Measurements from ENCODE around the gene XPNPEP3.
A peak's percentile ranks its signal among the peaks of the same experiment; 100 is the strongest.

Gene XPNPEP3

DNA sequence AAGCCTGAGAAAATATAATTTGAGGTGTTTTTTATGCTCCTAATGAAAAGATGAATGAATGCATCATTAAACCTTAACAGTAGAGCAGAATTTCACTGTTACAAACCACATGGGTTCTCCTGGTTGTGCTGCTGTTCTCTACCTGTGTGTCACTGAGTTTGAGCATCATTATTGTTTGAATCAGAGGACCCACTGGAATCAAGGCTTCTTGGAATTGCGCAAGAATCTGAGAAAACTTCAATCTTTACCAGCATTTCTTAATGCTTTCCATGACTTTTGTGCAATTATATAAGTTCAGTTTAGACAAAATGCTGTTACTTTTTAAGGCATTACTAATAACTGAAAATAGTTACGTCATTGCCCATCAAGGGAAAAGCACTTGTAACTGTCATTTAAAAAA lies 75.4 kb downstream of the XPNPEP3 start:
- Mint-ChIP-seq H3K27me3 (ENCODE audit: low read depth) (no peaks in the 10 kb centered on the region), H3K4me3 (no peak overlapping the region), H3K4me1 (ENCODE audit: low read depth) (no peaks in the 10 kb centered on the region), H3K36me3 (ENCODE audit: low read depth) (peaks cover 2% of the 10 kb centered on the region), H3K27ac (no peak overlapping the region), H3K9me3 (no peaks in the 10 kb centered on the region)
- no peak for DNase-seq (ENCODE audit: low spot score)

DNA sequence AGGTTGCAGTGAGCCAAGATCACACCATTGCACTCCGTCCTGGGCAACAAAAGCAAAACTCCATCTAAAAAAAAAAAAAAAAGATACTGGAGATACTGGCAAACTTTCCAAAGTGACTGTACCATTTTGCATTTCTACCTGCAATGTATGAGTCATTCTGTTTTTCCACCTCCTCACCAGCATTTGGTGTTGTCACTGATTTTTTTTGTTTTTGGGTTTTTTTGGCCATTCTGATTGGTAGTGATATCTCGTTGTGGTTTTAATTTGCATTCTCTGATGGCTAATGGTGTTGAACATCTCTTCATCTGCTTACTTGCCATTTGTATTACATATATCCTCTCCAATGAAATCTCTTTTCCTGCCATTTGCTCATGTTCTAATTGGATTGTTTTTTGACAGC lies 82.3 kb downstream of the XPNPEP3 start:
- no peak overlapping the region for H3K27ac Mint-ChIP-seq
- H3K4me1 Mint-ChIP-seq (ENCODE audit: low read depth), result peaks cover 5% of the 10 kb centered on the region
- DNase-seq (ENCODE audit: low spot score), result no peak
- H3K36me3 Mint-ChIP-seq (ENCODE audit: low read depth), result no peaks in the 10 kb centered on the region
- H3K4me3 Mint-ChIP-seq, result no peak overlapping the region
- H3K27me3 Mint-ChIP-seq (ENCODE audit: low read depth), result no peaks in the 10 kb centered on the region
- H3K9me3 Mint-ChIP-seq, result no peaks in the 10 kb centered on the region

DNA sequence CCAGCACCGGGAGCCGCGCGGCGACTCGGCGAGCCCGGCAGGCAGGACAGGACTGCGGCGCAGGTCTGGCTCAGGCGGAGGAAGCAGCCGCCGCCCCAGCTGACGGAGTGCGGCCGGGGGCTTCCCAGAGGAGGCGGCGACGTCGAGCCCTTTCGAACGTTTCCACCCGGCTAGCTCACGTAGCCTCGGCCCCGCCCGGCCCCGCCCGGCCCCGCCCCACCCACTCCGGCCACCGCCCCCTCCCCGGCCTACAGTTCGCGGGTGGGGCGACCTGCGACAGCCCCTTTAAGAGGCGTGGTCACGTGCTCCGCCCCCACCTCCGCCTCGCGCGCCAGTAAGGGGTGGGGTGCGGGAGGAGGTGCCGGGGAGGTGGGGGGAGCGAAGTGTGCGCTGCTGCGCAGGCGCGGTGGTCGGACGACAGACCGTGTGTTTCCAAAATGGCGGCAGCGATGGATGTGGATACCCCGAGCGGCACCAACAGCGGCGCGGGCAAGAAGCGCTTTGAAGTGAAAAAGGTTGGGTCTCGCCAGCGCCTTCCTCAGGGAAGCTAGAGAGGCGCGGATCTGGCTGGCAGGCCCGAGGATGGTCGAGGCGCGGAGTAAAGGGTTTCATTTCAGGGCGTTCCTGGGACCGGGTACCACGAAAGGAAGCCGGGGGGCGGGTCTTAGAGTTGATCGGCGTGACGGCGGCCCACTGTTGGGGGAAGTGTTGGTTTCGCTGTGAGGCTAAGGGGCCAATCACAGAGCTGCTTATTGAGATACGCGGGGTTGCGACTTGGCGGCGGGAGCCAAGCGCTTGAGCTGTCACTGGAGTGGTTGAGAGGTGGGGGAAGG lies 94.2 kb downstream of the XPNPEP3 start, which contains the start of gene RBX1:
Gene RBX1, plus strand, starts transcription at position 417 of the 833 bp plus-strand sequence. Its CDS starts 21 bp downstream, at position 438.
- Mint-ChIP-seq H3K36me3 (ENCODE audit: low read depth) (peaks cover 33% of the 10 kb centered on the region), H3K9me3 (no peaks in the 10 kb centered on the region), H3K4me3 (peak within 1 kb of the TSS; percentile 95), H3K27me3 (ENCODE audit: low read depth) (no peaks in the 10 kb centered on the region), H3K27ac (peak within 1 kb of the TSS; percentile 100), H3K4me1 (ENCODE audit: low read depth) (peaks cover 37% of the 10 kb centered on the region)
- DNase-seq (ENCODE audit: low spot score), result peak; percentile 97

DNA sequence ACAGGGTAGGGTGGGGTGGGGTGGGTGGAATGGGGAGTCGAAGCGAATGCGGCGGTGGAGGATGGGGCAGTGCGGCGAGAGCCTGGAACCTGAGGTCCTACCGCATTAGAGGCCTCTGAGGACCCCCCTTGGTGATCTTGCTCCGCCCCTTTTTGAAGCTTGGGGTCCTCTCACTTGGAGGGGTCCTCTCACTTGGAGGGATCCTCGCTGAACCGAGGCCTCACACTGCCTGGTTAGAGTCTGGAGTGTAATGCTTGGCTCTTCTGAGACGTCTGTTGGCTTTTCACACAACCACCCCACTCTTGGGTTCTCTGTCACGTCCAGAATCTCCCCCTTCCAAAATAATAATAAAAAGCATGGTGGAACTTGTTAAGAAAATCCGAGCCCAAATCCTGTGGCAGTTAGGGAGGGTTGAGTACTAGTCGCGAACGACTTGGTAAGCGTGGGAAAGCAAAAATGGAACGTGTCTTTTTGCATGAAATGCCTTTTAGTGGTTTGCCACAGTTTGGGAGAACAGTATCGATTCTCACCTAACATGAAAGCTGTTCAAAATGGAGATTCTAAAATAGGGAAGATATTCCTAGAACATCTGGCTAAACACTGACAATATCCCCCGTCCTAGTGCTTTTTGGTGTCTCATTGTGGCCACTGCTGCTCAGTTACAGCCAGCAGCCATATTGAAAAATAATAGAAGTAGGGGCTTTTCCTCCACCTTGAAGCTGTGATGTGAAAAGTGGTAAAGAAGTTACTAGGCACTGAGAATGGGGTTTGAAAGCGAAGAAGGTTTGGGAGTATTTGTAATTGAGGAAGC lies 95.1 kb downstream of the XPNPEP3 start:
- Mint-ChIP-seq H3K27ac (peak overlapping the region; percentile 100), H3K27me3 (ENCODE audit: low read depth) (no peaks in the 10 kb centered on the region), H3K36me3 (ENCODE audit: low read depth) (peaks cover 33% of the 10 kb centered on the region), H3K9me3 (no peaks in the 10 kb centered on the region), H3K4me1 (ENCODE audit: low read depth) (peaks cover 33% of the 10 kb centered on the region), H3K4me3 (peak overlapping the region; percentile 95)
- no peak for DNase-seq (ENCODE audit: low spot score)

DNA sequence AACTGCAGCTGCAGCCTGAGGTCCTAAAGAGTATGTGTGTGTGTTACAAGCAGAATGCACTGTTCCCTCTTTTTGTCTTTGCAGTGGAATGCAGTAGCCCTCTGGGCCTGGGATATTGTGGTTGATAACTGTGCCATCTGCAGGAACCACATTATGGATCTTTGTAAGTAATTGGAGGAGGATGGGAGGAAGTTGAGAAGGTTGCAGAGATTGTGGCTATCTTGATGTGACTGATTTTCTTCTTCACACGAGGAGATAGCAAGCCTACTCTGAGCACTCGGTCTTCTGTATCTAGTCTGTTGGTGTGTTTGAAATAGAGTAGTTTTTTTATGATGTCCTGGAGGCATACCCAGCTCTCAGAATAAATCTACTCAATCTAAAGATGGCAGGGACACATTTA lies 96.5 kb downstream of the XPNPEP3 start:
- no peak for DNase-seq (ENCODE audit: low spot score)
- peak overlapping the region; percentile 95 for H3K4me3 Mint-ChIP-seq
- no peaks in the 10 kb centered on the region for H3K9me3 Mint-ChIP-seq
- H3K27me3 Mint-ChIP-seq (ENCODE audit: low read depth), result no peaks in the 10 kb centered on the region
- peaks cover 39% of the 10 kb centered on the region for H3K36me3 Mint-ChIP-seq (ENCODE audit: low read depth)
- peaks cover 33% of the 10 kb centered on the region for H3K4me1 Mint-ChIP-seq (ENCODE audit: low read depth)
- H3K27ac Mint-ChIP-seq, result peak overlapping the region; percentile 34

DNA sequence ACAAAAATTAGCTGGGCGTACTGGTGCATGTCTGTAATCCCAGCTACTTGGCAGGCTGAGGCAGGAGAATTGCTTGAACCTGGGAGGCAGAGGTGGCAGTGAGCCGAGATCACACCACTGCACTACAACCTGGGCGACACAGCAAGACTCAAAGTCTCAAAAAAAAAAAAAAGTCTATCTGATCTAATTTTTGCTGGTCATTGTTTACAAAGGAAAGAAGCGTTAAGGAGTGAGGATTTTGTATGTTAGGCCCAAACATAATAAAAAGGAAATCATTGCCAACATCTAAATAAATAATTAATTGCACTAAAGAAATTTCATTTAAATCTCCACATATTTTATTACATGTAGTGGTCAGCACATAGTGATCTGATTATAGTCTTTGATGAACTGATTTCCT lies 97.2 kb downstream of the XPNPEP3 start:
- H3K27ac Mint-ChIP-seq, result peak overlapping the region; percentile 45
- H3K4me1 Mint-ChIP-seq (ENCODE audit: low read depth), result peaks cover 33% of the 10 kb centered on the region
- H3K4me3 Mint-ChIP-seq, result peak overlapping the region; percentile 21
- no peaks in the 10 kb centered on the region for H3K27me3 Mint-ChIP-seq (ENCODE audit: low read depth)
- H3K36me3 Mint-ChIP-seq (ENCODE audit: low read depth), result peaks cover 43% of the 10 kb centered on the region
- no peaks in the 10 kb centered on the region for H3K9me3 Mint-ChIP-seq
- DNase-seq (ENCODE audit: low spot score), result no peak

DNA sequence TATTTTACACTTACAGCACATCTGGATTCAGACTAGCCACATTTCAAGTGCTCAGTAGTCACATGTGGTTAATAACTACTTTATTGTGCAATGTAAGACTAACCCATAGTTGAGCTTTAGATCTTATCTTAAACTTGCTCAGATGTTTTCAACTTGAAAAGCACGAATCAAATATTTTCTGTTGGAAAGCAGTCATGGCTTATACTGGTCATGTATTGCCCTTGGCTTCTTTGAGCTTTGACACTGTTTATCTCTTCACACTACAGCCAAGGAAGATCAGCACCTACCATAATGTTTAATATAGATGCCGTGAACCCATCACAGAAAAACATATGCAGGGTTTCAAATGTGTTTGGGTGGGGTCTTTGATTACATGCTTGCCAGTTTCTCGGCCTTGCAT lies 98.6 kb downstream of the XPNPEP3 start:
- no peaks in the 10 kb centered on the region for H3K27me3 Mint-ChIP-seq (ENCODE audit: low read depth)
- no peak for DNase-seq (ENCODE audit: low spot score)
- no peaks in the 10 kb centered on the region for H3K9me3 Mint-ChIP-seq
- peaks cover 38% of the 10 kb centered on the region for H3K4me1 Mint-ChIP-seq (ENCODE audit: low read depth)
- H3K27ac Mint-ChIP-seq, result no peak overlapping the region
- peaks cover 51% of the 10 kb centered on the region for H3K36me3 Mint-ChIP-seq (ENCODE audit: low read depth)
- peak overlapping the region; percentile 44 for H3K4me3 Mint-ChIP-seq

DNA sequence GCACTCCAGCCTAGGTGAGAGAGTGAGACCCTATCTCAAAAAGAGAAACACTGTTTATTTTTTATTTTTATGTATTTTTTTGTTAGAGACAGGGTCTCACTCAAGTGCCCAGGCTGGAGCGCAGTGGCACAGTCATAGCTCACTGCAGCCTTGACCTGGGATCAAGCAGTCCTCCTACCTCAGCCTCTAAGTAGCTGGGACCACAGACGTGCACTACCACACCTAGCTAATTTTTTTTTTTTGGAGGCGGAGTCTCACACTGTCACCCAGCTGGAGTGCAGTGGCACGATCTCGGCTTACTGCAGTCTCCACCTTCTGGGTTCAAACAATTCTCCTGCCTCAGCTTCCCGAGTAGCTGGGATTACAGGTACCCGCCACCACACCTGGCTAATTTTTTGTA lies 100.7 kb downstream of the XPNPEP3 start:
- Mint-ChIP-seq H3K4me1 (ENCODE audit: low read depth) (peaks cover 33% of the 10 kb centered on the region), H3K27me3 (ENCODE audit: low read depth) (no peaks in the 10 kb centered on the region), H3K9me3 (no peaks in the 10 kb centered on the region)

DNA sequence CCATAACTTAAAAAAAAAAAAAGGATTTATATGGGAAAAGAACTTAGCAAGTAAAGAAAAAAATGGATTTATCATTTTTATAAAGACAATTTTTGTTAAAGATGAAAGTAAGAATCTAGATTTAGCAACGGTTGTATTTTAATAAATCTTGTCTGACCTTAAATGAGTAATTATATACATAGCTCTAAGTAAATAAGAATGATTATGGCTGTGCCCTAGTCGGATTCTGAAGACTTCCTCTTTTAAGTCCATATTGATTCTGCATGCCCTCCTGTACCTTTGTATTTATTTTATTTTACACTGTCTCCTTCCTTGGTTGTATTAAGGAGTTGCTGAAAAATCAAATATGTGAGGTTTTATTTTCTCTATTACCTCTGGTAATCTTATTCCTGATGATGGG lies 101.4 kb downstream of the XPNPEP3 start:
- DNase-seq (ENCODE audit: low spot score), result no peak
- Mint-ChIP-seq H3K27ac (no peak overlapping the region), H3K27me3 (ENCODE audit: low read depth) (no peaks in the 10 kb centered on the region), H3K36me3 (ENCODE audit: low read depth) (peaks cover 50% of the 10 kb centered on the region), H3K9me3 (no peaks in the 10 kb centered on the region), H3K4me1 (ENCODE audit: low read depth) (peaks cover 27% of the 10 kb centered on the region), H3K4me3 (no peak overlapping the region)

More for the DNA sequence above, 100.7 kb downstream of the XPNPEP3 start:
- Mint-ChIP-seq H3K36me3 (ENCODE audit: low read depth) (peaks cover 51% of the 10 kb centered on the region), H3K27ac (no peak overlapping the region), H3K4me3 (no peak overlapping the region)
- no peak for DNase-seq (ENCODE audit: low spot score)

DNA sequence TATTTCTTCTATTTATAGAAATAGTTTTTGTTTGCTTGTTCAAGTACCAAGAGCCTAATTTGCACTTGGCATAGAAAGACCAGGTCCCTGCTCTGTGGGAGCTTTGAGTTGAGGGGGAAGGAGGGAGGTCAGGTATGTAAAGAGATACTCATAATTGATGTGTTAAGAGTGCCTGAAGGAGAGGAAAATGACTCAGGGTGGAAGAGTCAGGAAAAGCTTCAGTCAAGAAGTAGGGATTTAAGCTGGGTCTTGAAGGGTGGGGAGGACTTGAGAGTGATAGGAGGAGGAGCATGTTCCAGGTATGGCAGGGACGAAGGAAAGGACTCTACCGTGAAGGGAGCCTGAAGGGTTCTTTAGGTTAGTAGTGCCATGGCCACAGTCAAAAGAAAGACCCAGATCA lies 103.2 kb downstream of the XPNPEP3 start:
- H3K27ac Mint-ChIP-seq, result peak overlapping the region; percentile 1
- no peak for DNase-seq (ENCODE audit: low spot score)
- H3K4me3 Mint-ChIP-seq, result no peak overlapping the region
- H3K36me3 Mint-ChIP-seq (ENCODE audit: low read depth), result peaks cover 49% of the 10 kb centered on the region
- no peaks in the 10 kb centered on the region for H3K27me3 Mint-ChIP-seq (ENCODE audit: low read depth)
- no peaks in the 10 kb centered on the region for H3K9me3 Mint-ChIP-seq
- H3K4me1 Mint-ChIP-seq (ENCODE audit: low read depth), result peaks cover 12% of the 10 kb centered on the region

DNA sequence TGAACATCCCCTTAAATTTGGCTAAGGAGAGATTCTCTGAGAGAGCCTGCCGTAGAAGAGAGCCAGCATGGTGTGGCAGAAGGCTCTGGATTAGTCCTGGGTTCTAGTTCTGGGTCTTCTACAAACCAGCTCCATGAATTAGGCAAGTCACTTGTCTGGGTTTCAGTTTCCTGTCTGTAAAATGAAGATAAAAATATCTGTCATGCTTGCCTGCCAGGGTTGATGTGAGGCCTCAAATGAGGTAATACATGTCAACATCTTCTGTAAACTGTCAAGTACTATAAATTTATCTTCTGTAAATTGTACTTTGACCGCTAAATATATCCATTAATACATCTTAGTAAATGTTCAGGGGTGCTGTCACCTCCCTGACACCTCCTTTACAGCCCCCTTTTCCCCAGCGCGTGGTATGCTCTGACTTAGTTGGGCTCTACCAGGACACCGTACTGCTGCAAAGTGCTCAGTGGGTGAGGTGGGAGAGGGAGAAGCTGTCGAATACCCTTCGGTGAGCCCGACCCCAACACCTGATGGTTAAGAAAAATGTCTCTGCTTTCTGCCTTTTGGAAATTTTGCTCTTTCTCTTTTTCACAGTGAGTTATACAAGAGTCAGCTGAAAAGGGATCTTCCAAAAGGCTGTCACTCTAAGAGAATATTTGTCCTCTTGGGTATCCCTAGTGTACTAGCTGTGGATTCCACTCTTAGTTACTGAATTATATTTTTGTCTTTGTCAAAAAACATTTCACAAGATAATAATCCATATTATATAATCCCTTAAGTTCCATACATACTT lies 109.2 kb downstream of the XPNPEP3 start:
- Mint-ChIP-seq H3K4me1 (ENCODE audit: low read depth) (peaks cover 15% of the 10 kb centered on the region), H3K27me3 (ENCODE audit: low read depth) (no peaks in the 10 kb centered on the region), H3K9me3 (no peaks in the 10 kb centered on the region), H3K27ac (peak overlapping the region; percentile 58), H3K4me3 (no peak overlapping the region), H3K36me3 (ENCODE audit: low read depth) (peaks cover 48% of the 10 kb centered on the region)
- DNase-seq (ENCODE audit: low spot score), result no peak

DNA sequence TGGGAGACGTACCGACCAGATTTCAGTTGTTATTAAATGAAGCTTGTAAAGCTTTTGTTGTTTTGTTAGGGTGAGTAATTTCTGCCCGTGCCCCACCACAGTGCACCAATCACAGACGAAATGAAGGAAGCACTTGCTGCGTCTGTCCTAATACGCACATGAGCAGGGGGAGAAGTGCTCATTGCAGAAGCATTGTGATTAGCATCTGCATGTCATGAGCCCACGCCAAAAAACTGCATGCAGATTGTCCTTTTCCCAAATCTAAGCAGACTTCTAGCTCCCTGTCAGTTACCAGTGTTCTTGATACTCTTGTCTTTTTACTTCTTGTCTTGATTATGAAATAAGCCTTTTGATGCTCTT lies 109.8 kb downstream of the XPNPEP3 start:
- Mint-ChIP-seq H3K27me3 (ENCODE audit: low read depth) (no peaks in the 10 kb centered on the region), H3K4me3 (no peak overlapping the region), H3K4me1 (ENCODE audit: low read depth) (peaks cover 15% of the 10 kb centered on the region), H3K27ac (no peak overlapping the region), H3K36me3 (ENCODE audit: low read depth) (peaks cover 48% of the 10 kb centered on the region), H3K9me3 (no peaks in the 10 kb centered on the region)
- no peak for DNase-seq (ENCODE audit: low spot score)

DNA sequence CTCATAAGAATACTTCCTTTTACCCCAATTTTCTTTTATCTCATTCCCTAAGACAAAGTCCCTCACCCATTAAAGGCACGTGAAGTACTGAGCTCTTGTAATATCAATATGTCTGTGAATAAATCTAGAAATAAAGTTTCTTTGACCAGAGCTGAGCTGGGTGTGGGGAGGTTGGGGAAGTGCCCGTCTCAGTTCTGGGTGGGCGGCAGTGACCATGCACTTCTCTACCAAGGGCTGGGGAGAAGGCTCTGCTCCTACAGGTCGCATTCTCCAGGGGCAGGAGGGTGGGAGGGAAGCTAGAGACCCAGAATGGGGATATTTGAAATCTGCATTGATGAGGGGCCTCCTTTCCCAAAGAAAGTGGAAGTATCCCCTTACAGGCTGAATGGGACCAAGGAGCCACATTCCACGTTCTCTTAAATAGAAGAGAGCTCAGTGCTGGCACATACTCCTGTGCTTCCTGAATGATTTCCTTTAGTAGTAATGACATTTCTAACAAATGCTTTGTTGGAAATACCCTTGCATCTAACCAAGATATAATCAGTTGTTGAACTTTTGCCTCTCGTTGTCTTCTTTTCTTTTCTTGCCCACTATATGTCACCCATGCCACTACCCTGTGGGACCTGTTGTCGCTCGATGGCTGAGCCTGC lies 110.3 kb downstream of the XPNPEP3 start:
- no peak for DNase-seq (ENCODE audit: low spot score)
- H3K27ac Mint-ChIP-seq, result peak overlapping the region; percentile 4
- H3K27me3 Mint-ChIP-seq (ENCODE audit: low read depth), result no peaks in the 10 kb centered on the region
- no peak overlapping the region for H3K4me3 Mint-ChIP-seq
- peaks cover 48% of the 10 kb centered on the region for H3K36me3 Mint-ChIP-seq (ENCODE audit: low read depth)
- H3K4me1 Mint-ChIP-seq (ENCODE audit: low read depth), result peaks cover 15% of the 10 kb centered on the region
- H3K9me3 Mint-ChIP-seq, result no peaks in the 10 kb centered on the region

Measured in T-helper 2 cell treated with Interferon-gamma antibody and Interleukin-4, amounts not matched to agents 5 μg/mL and 100 μg/mL, for 36 hours (primary cell).